KG1 (cell line): ENCODE data around the gene RITA1.

Experiments
- DNase-seq: peaks from one replicate; lab custom pipeline; 2025; lab: John Stamatoyannopoulos, UW

Gene RITA1

DNA sequence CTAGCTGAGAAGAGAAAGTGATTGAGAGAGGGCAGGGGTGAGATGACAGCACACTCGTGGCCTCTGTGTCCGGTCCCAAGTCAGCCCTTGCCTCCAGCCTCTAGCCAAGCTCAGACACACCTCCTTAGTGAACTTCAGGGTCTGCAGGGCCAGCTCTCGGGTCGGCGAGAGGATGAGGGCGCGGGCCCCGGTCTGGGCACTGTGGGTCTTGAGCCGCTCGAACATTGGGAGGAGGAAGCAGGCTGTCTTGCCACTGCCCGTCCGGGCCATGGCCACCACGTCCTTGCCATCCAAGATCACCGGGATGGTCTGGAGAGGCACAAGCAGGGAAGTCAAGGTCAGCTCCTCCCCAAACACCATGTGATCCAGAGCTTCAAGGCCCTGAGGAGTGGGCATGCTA lies 6.5 kb upstream of the RITA1 start:
- no peak for DNase-seq

DNA sequence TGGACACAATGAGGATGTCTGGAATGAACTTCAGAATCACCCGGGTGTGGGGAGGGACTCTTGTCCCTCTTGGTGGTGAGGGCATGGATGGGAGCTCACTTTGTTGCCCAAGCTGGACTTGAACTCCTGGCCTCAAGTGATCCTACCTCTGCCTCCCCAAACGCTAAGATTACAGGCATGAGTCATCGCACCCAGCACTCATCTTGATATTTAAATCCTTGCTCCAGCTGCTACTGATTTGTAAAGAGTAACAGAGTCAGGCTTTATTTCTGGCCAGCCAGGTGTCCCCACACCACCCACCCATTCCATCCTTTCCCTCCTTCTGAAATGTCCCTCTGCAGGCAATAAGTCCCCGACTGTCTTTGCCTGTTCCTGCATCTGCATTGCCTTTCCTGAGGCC lies 5.2 kb upstream of the RITA1 start:
- no peak for DNase-seq

DNA sequence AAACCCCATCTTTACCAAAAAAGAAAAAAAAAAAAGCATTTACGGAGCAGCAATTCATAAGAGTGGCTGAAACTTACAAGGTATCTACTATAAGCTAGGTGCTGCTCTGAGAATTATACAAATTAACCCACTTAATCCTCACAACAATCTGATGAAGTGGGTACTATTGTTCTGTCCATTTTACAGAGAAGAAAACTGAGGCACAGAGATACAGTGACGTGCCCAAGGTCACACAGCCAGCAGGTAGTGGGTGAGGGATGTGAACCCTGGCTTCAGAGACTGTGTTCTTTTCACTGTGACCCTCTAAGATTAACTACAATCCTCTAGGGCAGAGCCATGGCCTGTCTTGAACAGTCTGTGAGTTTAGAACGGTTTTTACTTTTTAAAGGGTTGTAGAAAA lies 3.5 kb upstream of the RITA1 start:
- no peak for DNase-seq

DNA sequence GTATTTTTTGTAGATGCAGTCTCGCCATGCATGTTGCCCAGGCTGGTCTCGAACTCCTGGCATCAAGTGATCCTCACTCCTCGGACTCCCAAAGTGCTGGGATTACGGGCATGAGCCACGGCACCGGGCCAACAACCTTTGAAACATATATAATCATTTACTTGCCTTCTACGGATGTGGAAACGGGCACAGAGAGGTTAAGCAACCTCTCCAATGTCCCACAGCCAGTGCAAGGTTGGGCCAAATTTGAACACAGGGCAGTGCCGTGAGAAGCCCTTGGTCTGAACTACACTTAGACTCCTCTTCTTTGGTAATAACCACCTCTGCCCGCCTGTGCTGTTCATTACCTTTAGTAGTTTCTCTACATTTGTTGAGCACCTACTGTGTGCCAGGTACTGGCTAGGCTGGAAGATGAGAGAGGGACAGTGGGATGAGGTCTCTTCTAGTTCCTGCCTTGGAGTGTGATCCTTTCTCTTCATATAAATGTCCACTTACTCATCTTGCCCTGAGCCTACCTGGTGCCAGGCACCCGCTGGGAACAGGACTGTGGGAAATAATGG lies 2.4 kb upstream of the RITA1 start:
- no peak for DNase-seq

DNA sequence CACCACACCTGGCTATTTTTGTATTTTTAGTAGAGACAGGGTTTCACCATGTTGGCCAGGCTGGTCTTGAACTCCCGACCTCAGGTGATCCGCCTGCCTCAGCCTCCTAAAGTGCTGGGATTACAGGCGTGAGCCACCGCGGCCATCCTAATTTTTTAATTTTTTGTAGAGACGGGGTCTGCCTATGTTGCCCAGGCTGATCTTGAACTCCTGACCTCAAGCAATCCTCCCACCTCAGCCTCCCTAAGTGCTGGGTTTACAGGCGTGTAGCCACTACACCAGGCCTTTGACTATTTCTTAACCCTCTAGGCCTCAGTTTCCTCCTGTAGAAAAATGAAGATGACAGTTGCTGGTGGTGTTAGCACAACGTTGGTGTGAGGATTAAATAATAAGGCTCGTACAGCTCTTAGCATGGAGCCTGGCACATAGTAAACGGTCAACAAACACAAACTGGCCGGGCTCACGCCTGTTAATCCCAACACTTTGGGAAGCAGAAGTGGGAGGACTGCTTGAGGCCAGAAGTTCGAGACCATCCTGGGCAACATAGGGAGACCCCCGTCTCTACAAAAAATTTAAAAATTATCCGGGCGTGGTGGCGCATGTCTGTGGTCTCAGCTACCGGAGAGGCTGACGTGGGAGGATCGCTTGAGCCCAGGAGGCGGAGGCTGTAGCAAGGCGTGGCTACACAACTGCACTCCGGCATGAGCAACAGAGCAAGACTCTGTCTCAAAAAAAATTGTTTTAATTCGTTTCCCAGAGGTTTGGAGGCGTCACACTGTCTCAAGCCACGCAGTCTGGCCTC lies 1.2 kb upstream of the RITA1 start:
- DNase-seq: no peak

DNA sequence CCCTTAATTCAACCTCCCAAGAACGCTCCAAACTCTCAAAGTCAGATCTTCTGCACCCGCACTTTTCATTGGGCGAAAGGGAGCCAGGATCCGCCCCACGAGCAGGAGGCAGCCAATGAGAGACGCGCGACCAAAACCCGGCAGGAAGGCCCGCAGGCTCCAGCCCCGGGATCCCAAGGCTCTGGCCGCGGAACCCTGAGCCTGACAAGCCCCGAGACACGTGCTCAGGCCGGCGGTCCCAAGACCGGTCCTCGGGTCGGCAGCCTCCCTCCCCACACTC lies 681 bp upstream of the RITA1 start:
- peak; percentile 74 for DNase-seq

DNA sequence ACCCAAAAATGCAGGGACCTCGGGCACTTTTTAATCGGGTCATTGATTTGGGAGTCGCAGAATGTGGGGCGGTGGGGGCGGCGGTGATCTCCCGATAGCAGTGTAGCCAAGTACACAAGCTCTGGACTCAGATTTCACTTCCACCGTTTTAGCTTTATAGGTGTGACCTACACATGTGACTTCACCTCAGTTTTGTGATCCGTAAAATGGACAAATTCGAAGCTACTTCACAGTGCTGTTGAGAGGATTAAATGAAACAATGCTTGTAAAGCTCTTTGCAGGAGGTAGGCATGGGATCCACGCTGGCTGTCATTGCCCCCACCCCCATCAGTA lies 478 bp downstream of the RITA1 start:
- no peak for DNase-seq

DNA sequence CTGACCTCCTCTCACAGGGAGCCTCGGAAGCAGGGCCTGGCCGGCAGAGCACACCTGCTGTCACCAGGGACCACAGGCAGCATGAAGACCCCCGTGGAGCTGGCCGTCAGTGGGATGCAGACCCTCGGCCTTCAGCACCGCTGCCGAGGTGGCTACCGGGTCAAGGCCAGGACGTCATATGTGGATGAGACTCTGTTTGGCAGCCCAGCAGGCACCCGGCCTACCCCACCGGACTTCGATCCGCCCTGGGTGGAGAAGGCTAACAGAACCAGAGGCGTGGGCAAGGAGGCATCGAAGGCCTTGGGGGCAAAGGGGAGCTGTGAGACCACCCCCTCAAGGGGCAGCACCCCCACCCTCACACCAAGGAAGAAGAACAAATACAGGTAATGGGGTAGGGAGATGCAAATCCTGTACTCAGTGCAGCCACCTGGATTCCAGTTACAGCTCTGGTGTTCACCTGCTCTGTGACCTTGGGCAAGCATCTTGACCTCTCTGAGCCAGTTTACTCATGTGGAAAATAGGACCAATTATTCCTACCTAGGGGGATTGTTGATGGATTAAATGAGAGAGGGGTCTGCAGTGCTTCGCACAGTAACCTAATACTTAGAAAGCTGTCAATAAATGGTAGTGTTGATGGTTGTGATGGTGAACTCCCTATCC lies 1.3 kb downstream of the RITA1 start:
- no peak for DNase-seq

DNA sequence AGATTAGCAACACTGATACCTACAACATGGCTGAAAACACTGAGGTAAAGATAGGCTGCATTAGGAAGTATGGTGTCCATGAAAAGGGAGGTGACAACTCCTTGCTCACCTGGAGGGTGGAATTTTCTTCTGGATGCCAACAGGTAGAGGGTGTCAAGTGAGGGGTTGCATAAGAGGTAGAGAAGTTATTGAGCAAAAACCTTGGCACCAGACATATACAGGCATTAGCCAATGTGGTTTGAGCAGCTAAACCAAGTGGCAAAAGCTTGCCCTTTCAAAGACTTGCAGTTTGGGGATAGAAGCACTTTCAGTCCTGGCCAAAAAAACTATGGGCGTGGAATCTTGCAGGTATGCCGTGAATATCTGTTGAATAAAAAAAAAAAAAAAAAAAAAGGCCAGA lies 3.8 kb downstream of the RITA1 start:
- no peak for DNase-seq

DNA sequence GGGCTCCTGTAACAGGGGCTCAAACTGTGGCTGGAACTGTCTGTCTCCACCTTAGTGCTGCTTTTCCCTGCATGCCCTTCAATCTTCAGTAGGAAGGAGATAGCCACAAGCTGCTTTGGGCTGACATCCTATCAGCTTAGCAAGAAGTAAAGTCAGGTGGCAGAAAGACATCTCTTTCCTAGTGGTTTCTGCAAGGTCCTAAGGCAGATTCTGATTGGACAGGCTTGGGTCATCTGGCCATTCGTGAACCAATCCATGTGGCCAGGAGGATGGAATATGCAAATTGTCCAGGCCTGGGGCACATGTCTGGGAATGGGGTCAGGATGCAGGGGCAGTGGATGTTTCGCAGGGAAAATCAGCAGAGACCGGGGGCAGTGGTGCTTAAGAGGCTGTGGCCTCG lies 5.2 kb downstream of the RITA1 start:
- no peak for DNase-seq

DNA sequence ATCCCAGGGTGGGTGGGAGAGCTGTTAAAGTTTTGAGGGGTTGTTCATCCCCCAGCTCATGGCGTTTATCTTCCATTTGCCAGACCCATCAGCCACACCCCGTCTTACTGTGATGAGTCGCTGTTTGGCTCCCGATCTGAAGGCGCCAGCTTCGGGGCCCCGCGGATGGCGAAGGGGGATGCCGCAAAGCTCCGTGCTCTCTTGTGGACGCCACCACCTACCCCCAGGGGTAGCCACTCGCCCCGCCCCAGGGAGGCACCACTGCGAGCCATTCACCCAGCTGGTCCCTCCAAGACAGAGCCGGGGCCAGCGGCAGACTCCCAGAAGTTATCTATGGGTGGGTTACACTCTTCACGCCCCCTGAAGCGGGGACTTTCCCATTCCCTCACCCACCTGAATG lies 5.7 kb downstream of the RITA1 start:
- DNase-seq: no peak

DNA sequence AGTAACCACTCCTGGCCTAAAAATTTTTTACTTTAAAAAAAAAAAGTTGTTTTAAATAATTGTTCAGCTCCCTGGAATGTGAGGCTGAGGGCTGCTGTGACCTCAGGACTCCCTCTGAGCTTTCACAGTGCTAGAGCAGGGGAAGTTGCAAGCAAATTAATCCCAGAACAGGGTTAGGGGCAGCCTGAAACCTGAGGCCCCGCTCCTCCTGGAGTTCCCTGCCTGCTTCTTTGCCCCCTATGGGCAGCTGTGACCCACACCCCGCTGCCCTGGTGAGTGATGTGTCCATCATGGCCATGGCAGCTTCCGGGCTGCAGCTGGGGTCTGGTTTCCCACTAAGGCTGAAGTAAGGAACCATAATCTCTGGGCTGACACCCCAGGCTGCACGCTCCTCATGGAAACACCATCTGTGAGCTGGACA lies 9.5 kb downstream of the RITA1 start:
- no peak for DNase-seq

DNA sequence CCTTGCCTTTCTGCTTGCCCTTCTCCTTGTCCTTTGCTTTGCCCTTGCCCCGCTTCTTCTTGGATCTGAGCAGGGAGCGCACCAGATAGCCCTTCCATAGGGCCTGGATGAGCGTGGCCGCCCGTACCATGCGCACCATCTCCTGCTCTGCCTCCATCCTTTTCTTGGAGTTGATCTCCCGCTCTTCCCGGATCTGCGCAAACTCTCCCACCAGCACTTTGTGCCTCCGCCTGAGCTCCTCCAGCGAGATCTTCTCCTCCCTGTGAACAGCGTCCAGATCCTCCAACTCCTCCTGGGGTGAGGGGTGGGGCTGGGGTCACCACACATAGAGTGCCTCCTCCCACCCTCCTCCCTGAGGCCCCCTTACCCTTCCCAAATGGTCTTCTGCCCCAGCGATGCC lies 10.1 kb downstream of the RITA1 start:
- no peak for DNase-seq

DNA sequence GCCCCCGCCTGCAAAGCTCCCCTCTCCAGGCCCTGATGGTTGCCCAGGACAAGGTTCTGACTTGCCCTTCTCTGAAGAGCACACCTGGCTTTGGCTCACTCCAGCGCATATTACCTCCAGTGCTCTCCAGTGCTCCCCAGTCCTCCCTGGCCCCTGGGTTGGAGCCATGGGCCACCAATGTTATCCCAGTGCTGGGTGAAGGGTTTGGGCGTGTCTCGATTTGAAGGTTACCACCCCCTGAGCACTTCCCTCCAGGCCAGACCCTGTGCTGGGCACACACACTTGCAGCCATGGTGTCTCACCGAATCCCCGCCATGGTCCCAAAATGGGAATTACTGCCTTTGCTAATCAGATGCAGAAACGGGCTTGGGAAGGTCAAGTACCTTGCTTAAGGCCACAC lies 11.1 kb downstream of the RITA1 start:
- DNase-seq: no peak

DNA sequence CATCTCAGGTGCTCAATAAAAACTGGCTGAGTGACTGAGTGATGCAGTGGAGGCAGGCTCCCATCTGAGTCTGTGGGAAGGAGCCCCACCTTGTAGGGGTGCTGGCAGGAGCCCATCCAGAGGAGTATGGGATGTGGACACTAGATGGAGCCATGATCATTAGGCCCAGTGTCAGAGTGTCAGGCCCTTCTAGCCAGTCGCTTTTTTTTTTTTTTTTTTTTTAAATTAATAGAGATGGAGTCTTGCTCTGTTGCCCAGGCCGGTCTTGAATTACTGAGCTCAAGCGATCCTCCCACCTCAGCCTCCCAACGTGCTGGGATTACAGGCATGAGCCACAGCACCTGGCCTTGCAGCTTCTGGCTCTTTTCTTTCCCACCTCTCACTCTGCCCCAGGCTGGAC lies 11.5 kb downstream of the RITA1 start:
- peak; percentile 24 for DNase-seq

DNA sequence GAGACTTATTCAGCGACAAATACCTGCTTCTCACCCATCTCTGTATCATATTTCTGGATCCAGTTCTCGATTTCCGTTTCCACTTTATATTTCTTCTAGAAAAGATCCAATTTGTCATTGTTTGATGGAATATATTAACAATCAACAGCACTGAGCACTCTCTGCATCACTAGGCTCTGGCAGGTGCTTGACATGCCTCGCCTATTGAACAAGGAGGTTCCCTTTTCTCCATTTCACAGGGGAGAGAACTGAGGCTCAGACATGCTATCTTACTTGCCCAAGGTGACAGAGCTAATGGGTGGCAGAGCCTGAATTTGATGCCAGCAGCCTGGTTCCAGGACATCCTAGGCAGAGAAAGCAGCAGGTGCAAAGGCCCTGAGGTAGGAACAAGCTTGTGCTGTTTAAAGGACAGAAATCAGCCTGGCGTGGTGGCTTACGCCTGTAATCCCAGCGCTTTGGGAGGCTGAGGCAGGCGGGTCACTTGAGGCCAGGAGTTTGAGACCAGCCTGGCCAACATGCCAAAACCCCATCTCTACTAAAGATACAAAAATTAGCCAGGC lies 12.1 kb downstream of the RITA1 start:
- no peak for DNase-seq

DNA sequence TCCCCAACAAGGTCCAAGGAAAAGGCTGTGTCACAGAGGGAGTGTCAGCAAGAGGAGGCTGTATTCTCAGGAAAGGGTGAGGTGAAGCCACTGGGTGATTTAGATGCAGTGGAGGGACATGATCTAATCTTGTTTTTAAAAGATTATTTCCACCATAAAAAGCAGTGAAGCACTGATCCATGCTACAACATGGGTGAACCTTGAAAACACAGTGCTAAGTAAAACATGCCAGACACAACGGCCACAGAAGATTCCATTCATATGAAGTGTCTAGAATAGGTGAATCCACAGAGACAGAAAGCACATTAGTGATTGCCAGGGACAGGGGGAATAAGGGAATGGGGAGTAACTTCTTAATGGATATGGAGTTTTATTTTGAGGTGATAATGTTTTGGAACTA lies 12.8 kb downstream of the RITA1 start:
- DNase-seq: no peak

DNA sequence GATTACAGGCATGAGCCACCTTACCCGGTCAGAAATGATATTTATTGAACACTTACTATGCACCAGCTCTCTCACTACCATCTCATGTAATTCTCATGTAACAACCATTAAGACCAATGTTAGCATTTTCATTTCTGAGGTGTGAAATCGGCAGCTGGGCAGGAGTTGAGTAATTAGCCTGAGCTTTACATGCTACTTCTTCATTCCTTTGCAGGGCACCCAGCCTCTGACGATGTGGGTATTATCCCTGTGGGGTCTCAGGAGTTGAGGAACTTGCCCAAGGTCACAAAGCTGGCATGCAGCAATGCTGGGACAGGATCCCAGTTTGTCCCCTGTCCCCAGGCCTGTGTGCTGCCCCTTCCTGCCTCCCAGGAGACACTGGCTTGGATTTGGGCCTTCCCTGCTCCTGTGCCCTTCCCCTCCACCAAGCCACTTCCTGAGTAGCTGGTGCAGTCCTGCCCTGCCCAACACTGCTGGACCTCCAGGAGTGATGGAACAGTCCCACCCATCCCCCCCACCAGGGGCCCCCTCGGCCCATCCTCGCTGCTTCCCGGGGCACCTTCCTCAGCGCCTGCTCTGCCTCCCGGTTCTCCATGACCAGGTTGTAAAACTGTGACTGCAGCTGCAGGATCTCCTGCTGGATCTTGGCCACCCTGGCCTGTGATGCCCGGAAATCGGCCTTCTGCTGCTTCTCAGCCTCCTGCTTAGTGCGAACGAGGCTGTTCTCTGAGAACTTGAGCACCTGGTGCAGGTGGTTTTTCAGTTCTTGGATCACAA lies 14.7 kb downstream of the RITA1 start:
- DNase-seq: no peak

DNA sequence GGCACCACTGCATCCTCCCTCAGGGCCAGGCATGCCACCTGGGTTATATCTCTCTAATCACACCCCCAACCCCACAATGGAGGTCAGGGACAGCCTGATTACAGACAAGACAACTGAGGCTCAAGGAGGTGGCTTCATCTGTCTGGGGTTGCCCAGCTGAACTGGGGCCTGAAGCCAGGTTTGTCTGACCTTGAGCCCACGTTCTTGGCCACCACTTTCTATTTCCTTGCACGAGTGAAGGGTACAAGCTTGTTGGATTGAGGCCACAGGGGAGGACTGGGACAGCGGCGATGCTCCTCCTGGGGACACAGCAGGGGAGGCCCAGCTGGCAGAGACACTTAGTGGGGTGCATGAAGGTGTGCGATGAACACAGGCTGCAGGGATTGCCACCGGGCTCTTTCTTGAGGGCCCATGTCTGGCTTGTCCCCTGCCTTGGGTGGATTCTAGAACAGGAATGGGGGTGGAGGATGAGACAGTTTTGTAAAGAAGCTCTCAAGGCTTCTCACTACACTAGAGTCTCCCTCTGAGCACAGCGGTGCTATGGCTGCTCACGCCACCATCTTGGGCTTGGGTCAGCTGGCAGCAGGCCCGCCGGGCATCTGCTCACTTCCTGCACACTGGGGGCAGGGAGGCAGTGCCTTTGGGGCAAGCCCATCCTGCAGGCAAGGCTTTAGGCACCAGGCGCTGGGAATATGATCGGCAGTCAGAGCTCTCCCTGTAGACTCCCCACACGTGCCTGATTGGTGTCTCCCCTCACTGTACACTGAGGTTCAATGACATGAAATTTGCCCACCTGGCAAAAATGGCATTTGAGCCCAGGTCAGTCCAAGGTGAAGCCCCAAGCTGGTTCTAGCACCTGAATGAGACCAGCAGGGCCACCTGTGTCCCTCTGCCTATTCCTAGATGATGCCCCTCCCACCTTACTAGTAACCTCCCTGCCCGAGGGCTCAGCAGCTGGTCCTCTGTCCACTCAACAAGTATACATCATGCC lies 16.0 kb downstream of the RITA1 start:
- DNase-seq: no peak

DNA sequence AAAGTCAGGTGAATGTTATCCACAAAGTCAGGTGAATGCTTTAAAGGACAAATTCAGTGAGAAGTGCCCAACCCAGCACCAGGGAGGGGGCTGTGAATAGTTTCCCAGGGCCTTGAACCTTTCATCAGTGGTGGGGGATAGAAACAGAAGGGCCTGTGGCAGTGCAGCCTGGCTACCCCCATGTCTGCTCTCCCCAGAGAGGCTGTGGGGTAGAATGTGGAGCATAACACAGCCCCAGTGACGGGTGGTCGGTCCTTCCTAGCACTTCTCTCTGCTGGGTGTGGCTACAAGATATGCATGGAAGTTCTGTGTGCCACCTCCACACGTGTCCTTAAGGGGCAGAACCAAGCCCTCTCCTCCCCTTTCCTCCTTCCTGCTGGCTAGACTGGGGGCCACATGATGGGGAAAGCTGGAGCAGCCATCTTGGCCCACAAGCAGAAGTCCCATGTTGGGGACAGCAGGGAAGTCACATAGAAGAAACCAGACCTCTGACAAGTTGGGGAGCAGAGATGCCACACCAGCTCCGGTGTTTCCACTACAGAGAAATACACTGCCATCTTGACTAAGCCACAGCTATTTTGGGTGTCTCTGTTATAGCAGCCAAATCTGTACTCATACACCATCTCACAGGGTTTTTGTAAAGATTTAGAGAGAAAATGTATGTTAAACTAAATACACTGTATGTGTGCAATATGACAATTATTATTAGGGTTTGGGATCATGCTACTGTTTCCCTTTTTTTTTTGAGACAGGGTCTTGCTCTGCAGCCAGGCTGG lies 17.0 kb downstream of the RITA1 start:
- DNase-seq: no peak
